ENCODE measurements around the gene COQ10B. TPM values are rescaled to one million over a fixed set of nuclear protein-coding genes. Genes with fewer than 3 reads are reported as not detected.
"Not testable (repeated sequence)": the region's sequence is repeated elsewhere in the genome, so short reads cannot be mapped to it uniquely, and the experiment has no call there.

Gene COQ10B
- total RNA-seq, 1 experiment from 2014 or later: 23.5 TPM

GRCh38 chr2:197445746-197446145, 7.6 kb upstream of the COQ10B start:
- H3K27me3 ChIP-seq (ENCODE audit: low read length): no peaks in the 10 kb centered on the region
- DNase-seq (no peak), ATAC-seq (no peak)
- H3K9me2 ChIP-seq (replicated peaks; ENCODE audit: low read length): no peaks in the 10 kb centered on the region
- BruUV-seq (replicated peaks): no TSS peak
- no peak overlapping the region for H3K4me2 ChIP-seq (ENCODE audit: low read length)
- H3K9me3 ChIP-seq (ENCODE audit: low read length): no peaks in the 10 kb centered on the region
- no peaks in the 10 kb centered on the region for H4K20me1 ChIP-seq (ENCODE audit: low read length)
- no peak overlapping the region for H2AFZ ChIP-seq (ENCODE audit: low read length)
- no peak for TF ChIP-seq EZH2 (IDR thresholded peaks at IDR 0.05; ENCODE audit: low read length, unreplicated experiment)
- TF ChIP-seq CTCF (conservative IDR thresholded peaks at IDR 0.05; ENCODE audit: low read depth, low read length): no peak
- no peak for TF ChIP-seq EZH2phosphoT487 (IDR thresholded peaks at IDR 0.05; ENCODE audit: borderline replicate concordance, low read length)
- no peaks in the 10 kb centered on the region for H3K4me1 ChIP-seq (ENCODE audit: insufficient read depth, low read length)
- no peaks in the 10 kb centered on the region for H3K79me2 ChIP-seq (ENCODE audit: low read length)
- H3K9ac ChIP-seq (ENCODE audit: low read length): no peak overlapping the region
- no peaks in the 10 kb centered on the region for H3K36me3 ChIP-seq (ENCODE audit: low read depth, low read length)
- no peaks in the 10 kb centered on the region for H3F3A ChIP-seq (ENCODE audit: low read length, unreplicated experiment)
- no peak overlapping the region for H3K4me3 ChIP-seq (ENCODE audit: low read length)
- H3K27ac ChIP-seq (ENCODE audit: low read length): no peak overlapping the region
- ChIA-PET CTCF (no interaction called here), POLR2A (ENCODE audit: unreplicated experiment) (no interaction called here)
- intact Hi-C loops (cut with micrococcal nuclease): no loop called here

GRCh38 chr2:197446844-197447243, 6.5 kb upstream of the COQ10B start:
- Histone ChIP-seq H3K79me2 (ENCODE audit: low read length) (no peaks in the 10 kb centered on the region), H3K9me3 (ENCODE audit: low read length) (no peaks in the 10 kb centered on the region), H3K27ac (ENCODE audit: low read length) (no peak overlapping the region), H2AFZ (ENCODE audit: low read length) (no peak overlapping the region), H3F3A (ENCODE audit: low read length, unreplicated experiment) (no peaks in the 10 kb centered on the region), H3K9me2 (replicated peaks; ENCODE audit: low read length) (no peaks in the 10 kb centered on the region), H3K4me2 (ENCODE audit: low read length) (no peak overlapping the region), H3K4me1 (ENCODE audit: insufficient read depth, low read length) (no peaks in the 10 kb centered on the region), H3K27me3 (ENCODE audit: low read length) (no peaks in the 10 kb centered on the region), H3K36me3 (ENCODE audit: low read depth, low read length) (no peaks in the 10 kb centered on the region), H3K9ac (ENCODE audit: low read length) (no peak overlapping the region), H3K4me3 (ENCODE audit: low read length) (no peak overlapping the region), H4K20me1 (ENCODE audit: low read length) (no peaks in the 10 kb centered on the region)
- ChIA-PET CTCF (no interaction called here), POLR2A (ENCODE audit: unreplicated experiment) (no interaction called here)
- ATAC-seq (no peak), DNase-seq (no peak)
- TF ChIP-seq EZH2phosphoT487 (IDR thresholded peaks at IDR 0.05; ENCODE audit: borderline replicate concordance, low read length) (no peak), EZH2 (IDR thresholded peaks at IDR 0.05; ENCODE audit: low read length, unreplicated experiment) (no peak), CTCF (conservative IDR thresholded peaks at IDR 0.05; ENCODE audit: low read depth, low read length) (no peak)
- BruUV-seq (replicated peaks): no TSS peak
- intact Hi-C loops (cut with micrococcal nuclease): no loop called here

- Histone ChIP-seq H3K9me3 (ENCODE audit: low read length) (no peaks in the 10 kb centered on the region), H3K36me3 (ENCODE audit: low read depth, low read length) (no peaks in the 10 kb centered on the region), H3K4me3 (ENCODE audit: low read length) (no peak overlapping the region), H3K9ac (ENCODE audit: low read length) (no peak overlapping the region), H3K27ac (ENCODE audit: low read length) (no peak overlapping the region), H3K27me3 (ENCODE audit: low read length) (no peaks in the 10 kb centered on the region), H4K20me1 (ENCODE audit: low read length) (peaks cover 16% of the 10 kb centered on the region), H3K4me2 (ENCODE audit: low read length) (no peak overlapping the region), H3K4me1 (ENCODE audit: insufficient read depth, low read length) (peaks cover 11% of the 10 kb centered on the region), H3K79me2 (ENCODE audit: low read length) (peaks cover 21% of the 10 kb centered on the region), H3K9me2 (replicated peaks; ENCODE audit: low read length) (no peaks in the 10 kb centered on the region), H2AFZ (ENCODE audit: low read length) (no peak overlapping the region), H3F3A (ENCODE audit: low read length, unreplicated experiment) (no peaks in the 10 kb centered on the region)
- CTCF ChIA-PET: no interaction called here
- POLR2A ChIA-PET (ENCODE audit: unreplicated experiment): no interaction called here
- intact Hi-C loops (cut with micrococcal nuclease): no loop called here
- no peak for ATAC-seq
- no peak for DNase-seq
- no TSS peak for BruUV-seq (replicated peaks)
- TF ChIP-seq EZH2 (IDR thresholded peaks at IDR 0.05; ENCODE audit: low read length, unreplicated experiment) (no peak), EZH2phosphoT487 (IDR thresholded peaks at IDR 0.05; ENCODE audit: borderline replicate concordance, low read length) (no peak), CTCF (conservative IDR thresholded peaks at IDR 0.05; ENCODE audit: low read depth, low read length) (no peak)
Observed at GRCh38 chr2:197450465-197450864, 2.9 kb upstream of the COQ10B start.

GRCh38 chr2:197450935-197451358, 2.4 kb upstream of the COQ10B start:
- CTCF ChIA-PET; H3K4me3 ChIP-seq (ENCODE audit: low read length); H3K9me2 ChIP-seq (replicated peaks; ENCODE audit: low read length); H3F3A ChIP-seq (ENCODE audit: low read length, unreplicated experiment); H3K9ac ChIP-seq (ENCODE audit: low read length); intact Hi-C loops (cut with micrococcal nuclease); H3K27ac ChIP-seq (ENCODE audit: low read length); BruUV-seq (replicated peaks); H3K4me2 ChIP-seq (ENCODE audit: low read length); H3K9me3 ChIP-seq (ENCODE audit: low read length); H3K36me3 ChIP-seq (ENCODE audit: low read depth, low read length); H2AFZ ChIP-seq (ENCODE audit: low read length); DNase-seq; ATAC-seq; H3K27me3 ChIP-seq (ENCODE audit: low read length); POLR2A ChIA-PET (ENCODE audit: unreplicated experiment): not testable (repeated sequence)
- H4K20me1 ChIP-seq (ENCODE audit: low read length): peaks cover 21% of the 10 kb centered on the region
- H3K4me1 ChIP-seq (ENCODE audit: insufficient read depth, low read length): peaks cover 11% of the 10 kb centered on the region
- H3K79me2 ChIP-seq (ENCODE audit: low read length): peaks cover 26% of the 10 kb centered on the region
